GM19467 (cell line): ENCODE results near the gene IMP4.

Experiments used
- ATAC-seq: cut with Tn5 transposase; IDR thresholded peaks from one replicate; pipeline ENCODE4 v1.9.1; 2021; ENCODE audit warnings: mild to moderate bottlenecking, moderate library complexity; ENCODE audit not compliant: unreplicated experiment

The IMP4 gene

GRCh38 chr2:130336150-130336876 lies 6.4 kb upstream of the IMP4 start:
- ATAC-seq = no peak

DNA sequence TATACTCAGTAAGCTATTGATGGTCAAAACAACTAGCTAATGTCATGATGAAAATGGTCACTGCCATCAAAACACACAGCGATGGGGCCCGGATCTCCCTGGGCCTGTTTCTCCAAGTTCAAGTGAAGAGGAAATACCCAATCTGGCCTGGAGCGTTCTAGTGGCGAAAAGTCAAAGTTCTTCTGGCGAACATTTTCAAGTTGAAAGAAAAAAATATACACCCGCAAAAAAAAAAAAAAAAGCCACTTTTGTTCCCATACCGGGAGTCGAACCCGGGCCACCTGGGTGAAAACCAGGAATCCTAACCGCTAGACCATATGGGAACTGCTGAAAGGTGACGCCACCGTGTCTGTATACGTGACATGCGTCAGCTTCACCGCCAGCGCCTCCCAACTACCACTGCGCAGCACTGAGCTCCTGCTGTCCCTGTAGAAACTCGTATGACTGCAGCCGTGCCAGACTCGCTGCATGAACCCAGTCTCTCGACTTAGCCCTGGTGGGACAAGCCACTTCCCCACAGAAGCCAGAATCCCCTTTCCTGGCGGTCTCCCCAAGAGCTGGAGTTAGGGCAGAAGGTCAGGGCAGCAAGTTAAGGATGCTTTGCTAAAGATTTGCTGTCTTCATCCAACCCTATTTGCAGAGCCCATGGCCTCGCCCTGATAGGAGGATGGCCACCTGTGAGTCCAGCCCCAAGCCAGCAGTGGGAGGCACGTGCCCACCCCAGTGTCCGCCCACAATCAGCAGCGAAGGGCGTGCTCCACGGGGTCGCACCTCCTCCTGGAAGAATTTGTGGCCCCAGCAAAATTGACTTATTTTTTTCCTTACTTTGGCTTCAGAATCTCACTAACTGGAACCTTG lies 5.6 kb upstream of the IMP4 start:
- ATAC-seq = no peak

DNA sequence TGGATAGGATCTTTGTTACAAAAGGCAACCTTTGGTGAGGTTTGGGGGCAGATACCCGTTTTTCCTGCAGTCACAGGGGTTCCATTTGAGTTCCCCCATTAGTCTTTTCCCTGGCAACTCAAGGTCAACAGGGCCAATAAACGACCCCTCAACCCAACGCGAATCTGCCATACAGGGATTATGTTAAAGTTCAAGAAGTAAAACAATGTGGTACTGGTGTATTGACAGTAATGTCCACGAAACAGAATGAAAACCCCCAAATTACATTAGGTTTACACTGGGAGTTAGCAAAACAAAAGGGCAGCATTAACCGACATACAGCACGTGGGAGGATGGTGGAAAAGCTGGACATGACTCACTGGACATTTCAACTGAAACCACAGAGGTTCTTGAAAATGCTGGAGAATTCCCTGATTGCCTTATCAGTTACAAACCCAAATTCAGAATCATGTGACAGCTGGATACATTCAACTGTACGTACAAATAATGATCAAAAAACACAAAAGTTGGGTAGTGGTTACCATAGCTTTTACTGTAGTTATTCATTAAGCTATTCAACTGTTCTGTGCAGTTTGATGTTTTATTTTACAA lies 4.9 kb upstream of the IMP4 start:
- no peak for ATAC-seq

GRCh38 chr2:130338793-130339345 lies 3.8 kb upstream of the IMP4 start:
- ATAC-seq = no peak

GRCh38 chr2:130339885-130340745 lies 2.6 kb upstream of the IMP4 start:
- no peak for ATAC-seq

DNA sequence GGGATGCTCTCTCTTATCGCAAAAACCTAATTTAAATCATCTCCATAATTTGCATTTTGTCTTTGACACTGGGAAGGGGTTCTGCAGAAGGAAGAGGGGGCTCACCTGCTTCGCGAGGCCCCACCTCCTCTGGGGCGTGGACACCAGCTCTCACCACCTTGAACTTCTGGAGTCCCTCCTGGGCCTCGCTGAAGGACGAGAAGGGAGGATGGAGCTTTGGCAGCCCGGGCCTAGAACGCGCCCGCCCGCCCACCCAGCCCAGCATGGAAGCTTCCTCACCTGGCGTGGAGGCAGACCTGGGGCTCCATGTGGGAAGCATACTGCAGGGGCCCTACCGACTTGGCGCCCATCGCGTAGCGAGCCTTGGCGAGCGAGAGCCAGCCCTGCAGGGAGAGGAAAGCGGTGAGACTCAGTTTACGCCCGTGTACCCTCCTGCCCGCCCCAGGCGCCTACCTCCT lies 1.1 kb upstream of the IMP4 start:
- no peak for ATAC-seq

DNA sequence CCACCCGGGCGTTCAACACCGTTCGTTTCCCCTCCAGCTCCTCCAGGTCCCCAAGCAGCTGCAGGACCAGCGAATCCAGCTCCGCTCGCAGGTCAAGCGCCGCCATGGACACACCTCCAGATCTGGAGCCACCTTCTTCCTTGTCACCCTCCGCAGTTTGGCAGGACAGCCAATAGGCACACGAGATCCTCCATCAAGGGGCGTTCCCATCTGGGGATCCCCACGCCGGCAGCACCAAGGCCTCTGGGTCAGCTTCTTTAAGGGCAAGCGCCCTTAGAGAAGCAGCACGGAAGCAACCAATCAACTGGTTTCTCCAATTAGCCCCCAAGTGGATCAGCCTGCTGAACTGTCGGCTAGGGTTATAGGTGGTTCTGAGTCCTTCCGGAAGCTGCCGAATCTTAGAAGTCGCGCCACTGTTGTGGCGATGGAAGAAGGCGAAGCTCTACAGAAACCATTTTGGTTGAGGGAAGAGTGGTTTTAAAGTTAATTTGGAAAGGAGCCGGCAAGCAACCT lies 621 bp upstream of the IMP4 start:
- peak; percentile 69 for ATAC-seq

DNA sequence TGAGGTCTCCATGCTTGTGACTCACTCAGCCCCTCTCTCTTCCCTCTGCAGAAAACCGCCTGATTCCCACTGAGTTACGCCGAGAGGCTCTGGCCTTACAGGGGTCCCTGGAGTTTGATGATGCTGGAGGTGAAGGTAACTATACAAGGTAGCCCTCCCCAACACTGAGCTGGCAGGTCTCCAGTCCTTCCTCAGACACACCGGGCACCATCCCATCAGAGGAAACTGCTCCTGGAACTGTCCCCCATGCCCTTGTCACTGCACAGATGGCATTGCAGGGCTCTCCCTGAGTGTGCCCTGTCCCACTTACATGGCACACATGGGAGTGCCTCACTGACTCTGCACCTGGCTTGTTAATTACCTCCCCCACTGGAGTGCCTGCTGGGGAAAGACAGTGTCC lies 1.9 kb downstream of the IMP4 start:
- no peak for ATAC-seq

DNA sequence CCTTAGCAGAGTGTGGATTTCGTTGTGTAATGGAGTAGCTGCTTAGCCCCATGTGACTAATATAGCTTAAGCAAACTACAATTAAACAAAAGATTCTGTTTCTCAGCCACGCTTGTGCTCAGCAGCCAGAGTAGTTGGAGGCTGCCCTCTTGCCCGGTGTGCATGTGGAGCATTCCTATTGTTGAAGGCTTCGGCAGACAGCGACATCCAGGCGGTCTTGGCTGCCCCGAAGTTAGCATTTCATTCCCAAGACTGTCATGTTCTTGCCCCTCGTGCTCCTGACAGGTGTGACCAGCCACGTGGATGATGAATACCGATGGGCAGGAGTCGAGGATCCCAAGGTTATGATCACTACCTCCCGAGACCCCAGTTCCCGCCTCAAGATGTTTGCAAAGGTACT lies 2.4 kb downstream of the IMP4 start:
- ATAC-seq = no peak

DNA sequence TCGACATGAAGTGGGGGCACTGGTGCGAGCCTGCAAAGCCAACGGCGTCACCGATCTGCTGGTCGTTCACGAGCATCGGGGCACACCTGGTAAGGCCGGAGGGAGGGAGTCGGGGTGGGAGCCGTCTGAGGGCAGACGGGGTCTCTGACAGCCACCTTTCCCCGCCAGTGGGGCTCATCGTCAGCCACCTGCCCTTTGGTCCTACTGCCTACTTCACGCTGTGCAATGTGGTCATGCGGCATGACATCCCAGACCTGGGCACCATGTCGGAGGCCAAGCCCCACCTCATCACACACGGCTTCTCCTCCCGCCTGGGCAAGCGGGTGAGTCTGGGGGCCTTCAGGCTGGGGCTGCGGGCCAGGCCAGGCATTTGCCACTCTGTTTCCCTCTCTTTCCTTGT lies 2.9 kb downstream of the IMP4 start:
- ATAC-seq = no peak

GRCh38 chr2:130346041-130346740 lies 3.5 kb downstream of the IMP4 start:
- ATAC-seq = no peak

DNA sequence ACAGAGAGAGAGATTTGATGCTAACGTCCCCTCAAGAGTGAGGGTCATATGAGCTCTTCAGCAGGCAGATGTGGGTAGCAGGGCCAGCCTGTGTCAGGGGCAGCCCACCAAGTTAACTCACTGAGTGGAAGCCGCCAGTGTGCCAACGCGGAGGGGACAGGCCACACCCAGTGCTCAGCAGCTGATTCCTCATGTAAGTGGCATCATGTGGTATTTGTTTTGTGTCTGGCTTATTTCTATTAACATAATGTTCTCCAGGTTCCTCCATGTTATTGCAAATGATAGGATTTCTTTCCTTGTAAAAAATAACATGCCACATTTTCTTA lies 4.0 kb downstream of the IMP4 start:
- ATAC-seq = no peak

DNA sequence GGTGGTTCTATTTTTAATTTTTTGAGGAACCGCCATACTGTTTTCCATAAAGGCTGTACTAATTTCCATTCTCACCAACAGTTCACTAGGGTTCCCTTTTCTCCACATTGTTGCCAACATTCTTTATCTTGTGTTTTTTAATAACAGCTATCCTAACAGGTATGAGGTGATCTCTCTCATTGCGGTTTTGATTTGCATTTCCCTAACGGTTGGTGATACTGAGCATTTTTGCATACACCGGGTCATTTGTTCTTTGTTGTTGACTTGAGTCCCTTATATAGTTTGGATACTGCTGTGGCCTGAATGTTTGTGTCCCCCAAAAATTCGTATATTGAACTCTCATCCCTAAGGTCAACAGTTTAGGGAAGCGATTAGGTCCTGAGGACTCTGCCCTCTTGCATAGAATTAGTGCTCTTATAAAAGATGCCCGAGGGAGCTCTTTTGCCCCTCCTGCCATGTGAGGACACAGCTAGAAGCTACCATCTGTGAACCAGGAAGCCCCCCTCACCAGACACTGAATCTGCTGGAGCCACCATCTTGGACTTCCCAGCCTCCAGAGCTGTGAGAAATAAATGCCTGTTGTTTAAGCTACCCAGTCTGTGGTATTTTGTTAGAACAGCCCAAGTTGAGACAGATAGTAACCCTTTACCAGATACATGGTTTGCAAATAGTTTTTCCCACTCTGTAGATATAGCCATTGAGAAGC lies 4.7 kb downstream of the IMP4 start:
- ATAC-seq = no peak

DNA sequence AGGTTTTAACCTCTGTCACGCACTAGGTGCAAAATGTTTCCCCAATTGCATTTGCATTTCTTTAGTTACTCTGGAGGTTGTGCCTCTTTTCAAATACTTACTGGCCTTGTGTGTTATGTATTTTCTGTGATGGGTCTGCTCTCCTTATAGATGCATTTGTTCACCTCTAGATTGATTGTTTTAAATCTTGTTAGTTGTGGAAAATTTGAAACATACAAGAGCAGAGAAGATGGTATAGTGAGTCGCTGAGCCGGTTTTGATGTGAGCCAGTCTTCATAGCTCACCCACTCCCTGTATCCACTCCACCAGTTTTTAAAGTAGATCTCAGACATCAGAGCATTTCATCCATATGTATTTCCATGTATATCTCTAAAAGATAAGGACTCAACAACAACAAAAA lies 6.5 kb downstream of the IMP4 start:
- ATAC-seq = no peak

- ATAC-seq = no peak
Measured at GRCh38 chr2:130351711-130352110, 9.0 kb downstream of the IMP4 start.

DNA sequence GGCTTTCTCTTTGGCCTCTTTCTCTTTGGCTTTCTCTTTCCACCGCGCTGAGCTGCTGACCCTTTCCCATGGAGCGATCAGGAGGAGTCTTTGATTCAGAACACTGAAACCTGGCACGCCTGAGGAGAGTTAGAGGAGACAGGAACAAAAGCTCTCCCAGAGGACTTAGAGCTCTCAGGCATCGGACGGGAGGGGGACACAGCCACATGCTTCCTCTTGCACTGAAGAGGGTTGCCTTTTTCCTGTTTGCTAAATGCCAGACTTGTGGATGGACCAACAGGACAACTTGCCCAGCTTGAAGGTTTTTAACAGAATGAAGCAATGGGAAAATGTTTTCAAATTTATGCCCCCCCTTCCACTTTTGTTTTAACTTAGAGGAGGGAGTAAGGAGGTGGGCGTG lies 9.5 kb downstream of the IMP4 start:
- ATAC-seq = no peak

DNA sequence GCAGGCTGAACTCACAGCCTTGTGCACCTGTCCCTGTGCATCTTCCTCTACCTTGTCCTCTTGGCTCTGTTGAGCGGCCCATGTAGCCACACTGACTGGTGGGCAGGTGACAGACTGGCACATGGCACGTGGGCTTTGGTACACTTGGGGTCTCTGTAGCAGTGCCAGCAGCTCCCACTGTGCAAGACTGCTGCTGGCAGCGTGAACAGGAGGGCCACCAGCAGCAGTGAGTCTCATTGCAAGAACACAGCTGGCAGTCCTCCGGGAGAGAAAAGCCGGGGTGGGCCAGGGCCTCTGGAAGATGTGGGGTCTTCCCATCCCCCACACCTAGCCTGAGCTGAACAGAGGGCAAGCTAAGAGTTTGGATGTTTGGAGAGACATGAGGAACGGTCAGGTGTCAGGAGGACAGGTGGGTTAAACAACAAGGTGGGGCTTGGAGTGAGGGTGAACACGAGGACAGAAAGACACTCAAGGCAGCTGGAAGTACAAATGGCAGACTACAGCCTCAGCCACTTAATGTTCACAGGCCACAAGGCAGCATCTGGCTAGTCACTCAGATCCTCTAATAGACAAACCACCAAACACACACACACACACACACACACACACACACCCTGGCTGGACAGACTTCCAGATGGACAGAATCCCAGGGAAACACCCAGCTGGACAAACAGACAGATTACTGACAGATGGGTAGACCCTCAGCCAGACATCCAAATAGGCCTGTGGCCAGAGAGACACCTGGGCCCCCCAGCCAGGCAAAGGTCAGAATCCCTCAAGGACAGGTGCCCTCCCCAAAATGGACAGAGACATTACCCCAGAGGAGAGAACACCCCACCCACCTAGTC lies 10.8 kb downstream of the IMP4 start:
- no peak for ATAC-seq

DNA sequence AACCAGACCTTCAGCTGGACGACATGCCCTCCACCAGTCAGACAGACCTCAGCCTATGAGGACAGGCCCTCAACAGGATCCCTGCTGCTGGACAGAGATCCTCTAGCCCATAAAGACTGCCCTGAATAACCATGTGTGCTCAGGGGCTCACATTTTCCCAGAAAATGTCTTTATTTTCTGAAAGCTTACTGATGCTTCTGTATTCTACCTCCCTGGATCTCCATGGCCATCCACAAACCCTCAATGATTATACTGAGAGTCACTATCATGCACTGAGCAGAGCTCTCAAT lies 11.4 kb downstream of the IMP4 start:
- ATAC-seq = no peak

DNA sequence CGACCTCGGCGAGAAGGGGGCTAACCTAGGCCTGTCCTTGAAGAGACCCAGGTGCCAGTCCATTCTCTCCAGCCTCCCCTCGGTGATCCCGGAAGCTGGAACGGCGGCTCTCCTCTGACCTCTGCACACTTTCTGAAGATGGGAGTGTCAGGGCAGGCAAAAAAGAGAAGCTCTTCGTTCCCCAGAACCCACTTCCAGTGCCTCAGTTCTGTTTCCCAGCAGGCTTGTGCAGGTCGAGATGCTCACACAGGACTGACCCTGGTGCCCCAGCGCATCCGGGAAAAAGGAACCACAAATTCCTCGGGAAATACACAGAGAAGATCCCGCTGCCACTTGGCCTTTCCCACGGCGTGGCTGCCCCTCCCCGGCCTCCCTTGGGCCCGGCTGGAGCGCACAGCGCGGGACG lies 12.5 kb downstream of the IMP4 start:
- no peak for ATAC-seq
